Stimulated activated CD4-positive, alpha-beta T cell treated with anti-CD3 and anti-CD28 coated beads, Interleukin-1b, Interleukin-23, amount 100 ng/mL, for 24 hours (primary cell): ENCODE results near the gene ZNF334.
A peak's percentile ranks its signal among the peaks of the same experiment; 100 is the strongest.

Experiments
- DNase-seq, 4 experiments: peaks; one replicate each; pipeline ENCODE4 v3.0.0-alpha.2; 2020; ENCODE audit warnings: low read depth in 4 of 4, low spot score in 1 of 4

ZNF334 gene

DNA sequence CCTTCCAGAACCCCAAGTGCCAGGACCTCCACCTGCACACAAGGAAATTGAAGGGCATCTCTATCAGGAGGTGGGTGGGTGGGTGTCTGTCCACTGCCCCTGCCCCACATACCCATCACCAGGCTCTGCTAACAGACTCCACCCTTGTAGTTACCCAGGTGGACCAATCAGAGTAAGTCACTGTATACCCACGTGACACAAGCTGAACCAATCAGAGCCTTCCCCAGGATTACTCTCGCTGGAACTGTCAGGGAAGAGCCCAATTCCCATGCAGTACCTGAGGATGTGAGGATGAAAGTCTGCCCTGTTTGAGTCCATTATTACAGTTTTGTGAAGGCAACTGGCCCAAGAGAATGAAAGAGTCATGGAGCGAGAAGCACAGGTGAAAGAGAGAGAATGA lies 32.9 kb upstream of the ZNF334 start:
- DNase-seq = no peak

DNA sequence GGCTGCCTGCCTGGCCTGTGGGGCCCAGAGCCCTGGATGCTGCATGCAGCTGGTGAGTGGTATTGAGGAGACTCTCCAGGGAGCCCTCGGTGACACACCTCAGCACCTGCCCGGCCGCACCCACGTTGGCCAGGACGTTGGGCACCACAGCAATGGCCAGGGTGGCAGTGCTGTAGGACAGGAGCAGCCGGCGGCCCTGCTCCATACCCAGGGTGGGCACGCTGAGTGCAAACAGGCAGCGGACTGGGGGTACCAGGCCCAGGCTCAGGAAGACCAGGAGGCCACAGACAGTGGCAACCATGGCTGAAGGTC lies 32.4 kb upstream of the ZNF334 start:
- DNase-seq = no peak

DNA sequence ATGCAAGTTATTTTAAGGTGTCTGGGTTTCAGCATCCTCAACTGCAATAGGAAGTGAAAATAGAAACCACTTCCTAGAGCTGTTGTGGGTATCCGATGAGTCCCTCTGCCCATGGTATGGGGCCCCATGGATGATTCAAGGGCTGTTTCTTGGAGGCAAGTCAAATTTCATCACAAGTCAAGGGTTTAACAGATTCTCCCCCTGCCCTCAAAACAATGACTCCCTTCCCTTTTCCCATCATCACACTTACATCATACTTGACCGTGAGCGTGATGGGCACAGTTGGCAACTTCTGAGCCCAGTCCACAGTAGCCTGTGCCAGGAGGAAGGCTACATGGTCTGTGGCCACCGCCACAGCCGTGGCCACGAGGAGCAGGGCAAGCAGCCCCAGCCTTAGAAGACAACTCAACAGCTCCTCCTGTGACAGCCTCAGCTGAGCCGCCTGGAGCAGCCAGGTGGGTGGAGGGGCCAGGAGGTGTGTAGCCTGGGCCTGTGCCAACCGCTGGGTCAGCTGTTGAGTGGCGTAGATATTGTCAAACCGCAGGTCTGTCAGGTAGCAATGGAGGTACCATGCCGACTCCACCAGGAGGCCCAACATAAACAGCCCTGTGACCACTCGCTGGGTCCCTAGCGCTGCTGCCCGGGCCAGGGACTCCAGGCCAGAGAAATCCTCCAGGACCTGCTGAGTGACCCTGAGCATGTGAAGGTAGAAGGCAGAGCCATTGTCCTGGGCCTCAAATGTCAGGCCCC lies 31.9 kb upstream of the ZNF334 start:
- DNase-seq = peak in 1 of 4 experiments; percentile 26

DNA sequence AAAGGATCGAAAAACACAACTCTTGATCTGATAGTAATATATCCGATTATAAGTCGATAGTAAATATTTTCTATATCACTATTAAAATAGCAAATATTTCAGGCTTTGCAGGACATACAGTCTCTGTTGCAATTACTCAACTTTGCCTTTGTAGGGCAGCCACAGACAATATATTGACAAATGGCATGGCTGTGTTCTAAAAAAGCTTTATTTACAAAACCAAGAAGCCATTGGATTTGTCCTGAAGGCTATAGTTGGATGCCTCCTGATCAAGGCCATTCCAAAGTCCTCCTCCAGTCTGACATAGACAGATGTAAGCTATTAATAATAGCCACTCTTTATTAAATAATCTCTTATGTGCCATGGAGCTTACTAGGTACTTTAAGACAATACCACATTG lies 31.2 kb upstream of the ZNF334 start:
- DNase-seq = no peak

DNA sequence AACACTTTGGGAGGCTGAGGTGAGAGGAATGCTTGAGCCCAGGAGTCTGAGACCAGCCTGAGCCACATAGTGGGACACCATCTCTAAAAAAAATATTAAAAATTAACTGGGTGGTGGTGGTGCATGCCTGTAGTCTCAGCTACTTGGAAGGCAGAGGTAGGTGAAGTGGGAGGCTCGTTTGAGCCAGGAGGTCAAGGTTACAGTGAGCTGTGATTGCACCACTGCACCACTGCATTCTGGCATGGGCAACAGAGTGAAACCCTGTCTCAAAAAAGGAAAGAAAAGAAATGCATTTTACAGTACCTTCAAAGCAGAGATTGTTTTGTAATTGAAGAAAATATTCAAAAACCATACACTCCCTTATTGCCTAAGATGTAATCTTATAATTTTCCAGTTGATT lies 30.6 kb upstream of the ZNF334 start:
- DNase-seq = no peak

DNA sequence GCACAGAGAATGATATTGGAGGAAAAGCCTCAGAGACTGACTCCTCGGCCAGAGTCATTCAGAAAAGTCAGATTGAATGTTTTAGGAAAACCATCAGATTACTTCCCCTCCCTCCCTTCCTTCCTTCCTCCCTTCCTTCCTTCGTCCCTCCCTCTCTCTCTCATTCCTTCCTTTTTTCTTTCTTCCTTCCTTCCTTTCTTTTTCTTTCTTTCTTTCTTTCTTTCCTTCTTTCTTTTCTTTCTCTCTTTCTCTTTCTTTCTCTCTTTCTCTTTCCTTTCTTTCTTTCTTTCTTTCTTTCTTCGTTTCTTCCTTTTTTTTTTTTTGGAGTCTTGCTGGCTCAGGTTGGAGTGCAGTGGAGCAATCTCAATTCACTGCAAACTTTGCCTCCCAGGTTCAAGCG lies 29.7 kb upstream of the ZNF334 start:
- no peak for DNase-seq

DNA sequence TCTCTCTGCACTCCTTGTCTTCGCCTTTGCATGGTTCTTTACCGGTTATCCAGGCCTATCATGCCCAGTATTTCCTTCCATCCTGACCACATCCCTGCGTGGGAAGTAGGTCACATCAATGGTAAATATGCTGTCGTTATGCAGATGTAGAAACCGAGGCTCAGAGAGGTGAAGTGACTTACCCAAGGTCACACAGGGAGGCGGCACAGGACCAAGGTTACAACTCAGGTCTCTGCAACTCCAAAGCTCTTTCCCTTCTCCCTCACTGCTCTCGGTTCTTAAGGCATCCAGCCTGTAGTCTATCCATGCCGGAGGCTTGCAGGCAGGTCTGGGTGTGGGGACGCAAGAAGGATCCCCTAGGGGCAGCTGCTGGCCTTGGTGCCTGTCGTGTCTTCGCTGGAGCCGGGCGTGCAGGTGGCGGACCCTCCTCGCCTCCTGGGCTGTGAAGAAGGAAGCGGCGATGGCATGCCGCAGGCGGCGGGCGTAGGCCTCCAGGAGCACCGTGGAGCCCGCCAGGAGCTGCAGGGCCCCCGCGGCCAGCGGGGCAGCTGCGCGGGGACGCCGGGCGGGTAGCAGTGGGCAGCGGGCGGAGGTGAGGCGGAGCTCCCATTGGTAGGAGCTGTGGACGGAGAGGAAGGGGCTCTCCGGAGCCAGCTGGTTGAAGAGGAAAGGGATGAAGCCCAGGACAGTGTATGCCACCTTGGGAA lies 28.0 kb upstream of the ZNF334 start:
- no peak for DNase-seq

DNA sequence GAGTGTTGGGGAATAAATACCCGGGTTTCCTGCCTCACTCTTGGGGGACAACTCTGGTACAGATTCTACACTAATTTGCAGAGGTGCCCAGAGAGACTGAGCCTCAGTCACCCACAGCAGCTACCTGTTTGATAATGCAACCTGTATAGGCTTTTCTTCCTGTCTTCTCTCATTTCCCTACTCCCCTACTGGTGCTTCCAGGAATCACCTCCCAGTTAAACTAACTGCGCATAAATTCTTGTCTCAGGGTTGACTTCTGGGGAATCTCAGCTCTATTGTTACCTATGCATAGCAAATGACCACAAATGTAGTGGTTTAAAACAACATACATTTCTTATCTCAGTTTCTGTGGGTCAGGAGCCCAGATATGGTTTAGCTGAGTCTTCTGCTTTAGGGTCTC lies 25.8 kb upstream of the ZNF334 start:
- no peak for DNase-seq

DNA sequence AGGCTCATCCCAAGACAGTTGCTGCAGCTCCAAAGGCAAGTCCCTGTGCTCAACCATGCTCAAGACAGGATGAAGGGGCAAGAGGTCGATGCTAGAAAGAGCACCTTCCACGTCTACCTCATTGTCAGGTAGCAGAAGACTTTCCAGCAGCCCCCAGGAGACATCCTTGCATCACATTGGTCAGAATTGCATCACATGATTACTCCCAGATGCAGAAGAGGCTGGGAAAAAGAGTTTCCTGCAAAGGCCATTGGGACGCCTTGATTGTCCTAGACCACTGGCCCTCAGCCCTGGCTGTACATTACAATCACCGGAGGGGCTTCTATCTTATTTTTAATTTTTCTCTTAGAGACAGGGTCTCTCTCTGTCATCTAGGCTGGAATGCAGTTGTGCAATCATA lies 17.3 kb upstream of the ZNF334 start:
- DNase-seq = no peak

DNA sequence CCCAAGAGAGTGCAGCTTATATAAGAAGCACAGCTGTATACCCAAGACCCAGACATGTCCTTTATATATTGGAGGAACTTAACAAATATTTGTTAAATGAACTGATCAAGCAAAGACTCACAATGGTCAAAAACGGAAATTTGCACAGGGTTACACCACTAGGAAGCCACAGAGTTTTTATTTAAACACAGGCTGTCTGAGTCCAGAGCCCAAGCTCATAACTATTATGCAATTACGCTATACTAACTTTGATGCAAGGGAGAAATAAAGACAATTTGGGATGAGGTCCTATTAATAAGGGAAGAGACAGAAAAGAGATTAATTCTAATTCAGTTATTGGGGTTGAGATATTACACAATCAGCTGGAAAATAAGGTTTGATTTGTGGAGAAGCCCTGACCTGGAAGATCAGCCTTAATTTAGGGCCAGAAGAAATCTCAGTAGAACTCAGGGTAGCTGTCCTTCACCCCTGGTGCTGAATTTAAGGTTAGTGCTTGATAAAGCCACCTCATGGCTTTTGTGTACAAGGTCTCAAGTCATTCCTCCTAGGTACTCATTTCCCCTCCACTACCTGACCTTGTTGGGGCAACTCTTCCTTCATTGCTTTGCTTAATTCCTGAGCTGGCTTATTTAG lies 10.5 kb upstream of the ZNF334 start:
- DNase-seq = no peak

DNA sequence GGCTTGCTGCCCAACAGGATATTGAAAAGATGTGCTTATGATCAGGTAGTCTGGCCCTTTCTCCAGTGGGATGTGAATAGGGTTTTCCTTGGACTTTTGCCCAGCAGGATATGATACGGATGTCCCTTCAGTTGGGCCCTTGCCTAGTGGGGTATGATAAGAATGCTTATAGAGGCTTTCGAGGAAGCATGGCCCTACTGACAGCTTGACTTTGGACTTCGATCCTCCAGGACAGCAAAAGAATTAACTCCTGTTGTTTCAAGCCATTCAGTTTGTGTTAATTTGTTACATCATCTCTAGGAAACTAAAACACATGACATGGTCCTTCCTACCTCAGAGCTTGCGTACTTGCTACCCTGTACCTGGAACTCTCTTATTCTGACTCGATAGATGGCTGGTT lies 9.7 kb upstream of the ZNF334 start:
- no peak for DNase-seq

DNA sequence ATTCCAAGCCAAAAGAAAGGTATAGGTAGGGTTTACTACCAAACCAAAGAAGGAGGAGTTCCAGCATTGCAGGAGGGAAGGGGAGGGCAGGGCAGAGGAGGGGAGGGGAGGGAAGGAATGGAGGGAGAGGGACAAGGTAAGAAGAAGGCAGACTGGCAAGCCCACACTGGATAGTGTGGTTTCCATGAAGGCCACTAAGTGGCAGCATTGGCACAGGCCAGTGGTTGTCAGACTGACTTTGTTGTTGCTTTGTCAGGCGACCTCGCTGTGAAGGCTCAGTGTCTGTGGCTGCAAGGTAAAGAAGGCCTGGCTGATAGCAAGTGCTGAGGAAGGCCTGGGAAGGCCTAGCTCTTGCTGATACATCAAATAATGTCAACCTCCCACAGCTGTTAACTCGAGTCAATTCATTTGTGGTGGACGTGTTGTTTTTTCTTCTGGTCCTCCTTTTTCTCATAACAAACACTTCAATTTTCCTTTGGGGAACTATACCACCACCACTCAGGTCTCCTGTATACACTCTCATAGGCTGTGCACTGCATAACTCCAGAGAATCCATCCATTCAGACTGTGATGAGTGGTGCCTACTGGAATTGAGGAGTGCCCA lies 7.7 kb upstream of the ZNF334 start:
- DNase-seq = peak in 2 of 4 experiments; percentile 16 to 26

DNA sequence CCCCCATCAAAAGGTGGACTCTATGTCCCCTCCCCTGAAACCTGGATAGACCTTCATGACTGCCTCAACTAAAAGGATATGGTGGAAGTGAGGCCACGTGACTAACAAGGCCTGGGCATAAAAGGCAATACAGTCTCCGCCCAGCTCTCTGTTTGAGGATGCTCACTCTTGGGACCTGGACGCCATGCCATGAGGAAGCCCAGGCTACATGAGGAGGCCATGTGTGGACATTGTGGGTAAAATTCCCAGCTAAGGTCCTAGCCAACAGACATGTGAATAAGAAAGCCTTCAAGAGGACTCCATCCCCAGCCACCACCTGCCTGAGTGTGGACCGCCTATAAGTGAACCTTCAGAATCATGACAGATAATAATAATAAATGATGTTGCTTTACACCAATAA lies 7.2 kb upstream of the ZNF334 start:
- no peak for DNase-seq

DNA sequence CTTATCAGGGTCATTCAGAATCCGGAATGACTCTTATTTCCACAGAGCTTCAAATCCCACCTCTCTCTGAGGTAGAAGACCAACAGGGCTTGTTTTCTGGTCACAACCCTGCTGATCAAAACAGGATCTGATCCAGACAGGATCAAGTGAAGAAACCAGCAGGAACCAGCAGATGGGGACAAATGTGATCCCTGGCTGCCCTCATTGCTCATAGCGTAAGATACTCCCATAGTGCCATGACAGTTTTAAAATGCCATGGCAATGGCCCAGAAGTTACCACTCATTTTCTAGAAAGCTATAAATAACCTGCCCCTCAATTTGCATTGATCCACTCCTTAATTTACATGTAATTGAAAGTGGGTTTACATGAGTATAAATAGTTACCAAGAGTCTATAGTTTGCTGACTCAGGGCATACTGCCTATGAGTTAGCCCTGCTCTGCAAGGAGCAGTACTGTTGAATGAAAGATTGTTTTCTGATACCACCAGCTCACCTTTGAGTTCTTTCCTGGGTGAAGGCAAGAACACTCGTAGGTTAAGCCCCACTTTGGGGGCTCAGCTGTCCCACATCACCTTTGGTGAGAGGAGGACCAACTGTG lies 6.2 kb upstream of the ZNF334 start:
- DNase-seq = no peak

DNA sequence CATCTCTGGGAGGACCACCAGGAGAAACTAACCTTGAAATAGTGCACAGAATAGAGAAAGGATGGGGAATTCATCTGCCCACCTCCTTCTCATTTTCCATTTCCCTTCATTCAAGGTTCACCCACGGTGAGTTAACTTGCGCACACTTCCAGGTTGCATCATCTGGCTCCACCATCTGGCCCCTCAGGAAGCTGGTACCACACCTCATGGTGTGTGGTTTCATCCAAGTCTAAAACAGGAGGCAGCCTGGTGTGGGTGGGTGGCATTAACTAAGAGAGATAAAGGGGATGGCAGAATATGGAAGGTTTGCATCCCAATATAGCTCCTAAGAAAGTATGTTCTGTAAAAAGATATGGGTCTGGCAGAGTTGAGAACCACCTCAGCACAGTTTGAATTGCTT lies 3.8 kb downstream of the ZNF334 start:
- no peak for DNase-seq

DNA sequence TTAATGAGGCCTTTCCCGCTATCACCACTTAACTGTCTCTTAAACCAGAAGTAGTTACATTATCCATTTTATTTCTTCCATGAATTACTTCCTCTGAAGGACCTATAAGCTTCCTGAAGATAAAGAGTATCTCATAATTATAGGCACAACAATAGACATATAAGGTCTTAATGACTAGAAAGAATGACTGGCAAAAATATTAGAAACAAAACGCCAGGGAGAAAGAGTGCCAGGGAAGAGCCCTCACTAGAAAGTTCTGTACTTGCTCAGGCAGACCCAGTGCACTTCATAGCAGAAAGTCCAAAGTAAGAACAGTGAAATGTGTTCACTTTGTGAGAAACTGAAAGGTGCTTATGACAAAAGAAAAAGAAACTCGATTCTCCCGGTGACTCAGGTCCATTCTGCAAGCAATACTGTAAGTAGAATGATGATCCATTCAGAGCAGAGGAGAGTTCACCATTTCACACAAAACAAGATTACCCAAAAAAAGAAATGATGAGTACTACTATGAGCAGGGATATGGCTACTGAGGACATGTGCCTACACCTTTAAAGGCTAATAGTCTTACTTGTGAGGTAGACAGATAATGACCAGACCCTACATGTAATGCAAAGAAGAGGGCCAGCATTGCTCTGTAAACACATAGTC lies 5.5 kb downstream of the ZNF334 start:
- DNase-seq = no peak

DNA sequence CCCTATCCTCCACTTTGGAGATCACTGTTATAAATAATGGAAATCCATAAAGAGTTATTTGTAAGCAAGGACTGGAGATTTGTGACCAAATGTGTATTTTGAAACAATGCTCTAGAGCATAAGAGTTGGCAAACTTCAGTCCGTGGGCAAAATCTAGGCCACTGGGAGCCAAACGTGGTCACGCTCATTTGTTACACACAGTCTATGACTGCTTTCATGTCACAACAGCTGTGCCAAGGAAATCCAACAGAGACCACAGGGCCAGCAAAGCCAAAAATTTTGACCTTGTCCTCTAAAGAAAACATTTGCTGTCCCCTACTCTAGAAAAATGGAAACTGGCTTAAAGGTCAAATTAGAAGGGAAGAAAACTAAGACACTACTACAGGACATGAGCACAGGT lies 7.9 kb downstream of the ZNF334 start:
- DNase-seq = no peak

DNA sequence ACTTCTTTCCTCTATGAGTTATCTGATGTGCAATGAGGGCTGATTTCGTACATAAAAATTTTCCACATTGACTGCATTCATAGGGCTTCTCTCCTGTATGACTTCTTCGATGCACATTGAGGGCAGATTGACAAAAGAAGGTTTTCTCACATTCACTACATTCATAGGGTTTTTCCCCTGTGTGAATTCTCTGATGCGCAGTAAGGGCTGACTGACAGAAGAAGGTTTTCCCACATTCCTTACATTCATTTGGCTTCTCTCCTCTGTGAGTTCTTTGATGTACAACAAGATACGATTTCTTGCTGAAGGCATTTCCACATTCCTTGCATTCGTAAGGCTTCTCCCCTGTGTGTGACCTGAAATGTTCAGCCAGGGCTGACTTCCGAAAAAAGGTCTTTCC lies 11.4 kb downstream of the ZNF334 start:
- no peak for DNase-seq

DNA sequence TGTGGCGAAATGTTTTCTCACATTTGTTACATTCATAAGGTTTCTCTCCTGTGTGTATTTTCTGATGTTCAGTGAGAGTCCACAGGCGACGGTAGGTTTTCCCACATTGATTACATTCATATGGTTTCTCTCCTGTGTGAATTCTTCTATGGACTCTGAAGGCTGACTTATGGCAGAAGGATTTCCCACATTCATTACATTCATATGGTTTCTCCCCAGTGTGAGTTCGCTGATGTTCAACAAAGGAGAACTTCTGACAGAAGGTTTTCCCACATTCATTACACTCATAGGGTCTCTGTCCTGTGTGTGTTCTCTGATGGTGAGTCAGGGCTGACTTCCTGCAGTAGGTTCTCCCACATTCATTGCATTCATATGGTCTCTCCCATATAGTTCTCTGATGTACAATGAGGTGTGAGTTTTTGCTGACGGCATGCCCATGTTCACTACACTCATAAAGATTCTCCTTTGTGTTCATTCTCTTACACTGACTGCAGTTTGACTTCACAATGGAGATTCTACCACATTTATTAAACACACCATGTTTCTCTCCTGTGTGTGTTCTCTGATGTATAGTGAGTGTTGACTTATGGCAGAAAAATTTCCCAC lies 11.9 kb downstream of the ZNF334 start:
- DNase-seq = no peak

DNA sequence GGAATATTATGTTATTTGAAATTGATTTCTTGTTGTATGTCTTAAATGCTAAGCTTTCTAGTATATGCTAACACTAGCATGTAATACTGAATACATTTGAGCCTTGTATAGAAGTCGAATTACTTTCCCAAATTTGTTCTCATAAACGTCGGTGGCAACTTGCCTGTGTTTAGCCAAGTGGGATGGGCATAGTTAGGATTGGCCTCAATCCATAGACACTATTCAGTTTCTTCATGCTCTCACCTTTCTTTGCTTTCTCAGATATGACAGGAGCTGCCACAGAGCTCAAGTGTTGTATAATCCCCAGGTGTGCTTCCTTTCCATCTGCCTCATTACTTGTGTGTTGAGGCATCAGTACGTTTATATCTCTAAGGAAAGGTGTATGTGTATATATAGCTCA lies 19.3 kb downstream of the ZNF334 start:
- no peak for DNase-seq

DNA sequence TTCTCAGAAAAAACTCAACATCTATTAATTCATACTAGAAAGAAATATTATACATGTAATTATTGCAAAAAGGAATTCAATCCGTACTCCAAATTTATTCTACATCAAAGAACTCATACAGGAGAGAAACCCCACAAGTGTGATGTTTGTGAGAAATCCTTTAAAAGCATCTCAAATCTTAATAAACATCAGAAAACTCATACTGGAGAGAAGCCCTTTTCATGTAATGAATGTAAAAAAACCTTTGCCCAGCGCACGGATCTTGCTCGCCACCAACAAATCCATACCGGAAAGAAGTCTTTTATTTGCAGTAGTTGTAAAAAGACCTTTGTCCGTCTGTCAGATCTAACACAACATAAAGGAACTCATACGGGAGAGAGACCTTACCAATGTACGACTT lies 22.0 kb downstream of the ZNF334 start:
- DNase-seq = no peak
